Retina (tissue), 1 donor: ENCODE results near the gene RFFL.

Experiments
- DNase-seq: peaks from one replicate; pipeline ENCODE4 v3.0.0-alpha.2; 2016

The RFFL gene

GRCh38 chr17:35080536-35080935 is 17.0 kb upstream of the RFFL start:
- no peak for DNase-seq

DNA sequence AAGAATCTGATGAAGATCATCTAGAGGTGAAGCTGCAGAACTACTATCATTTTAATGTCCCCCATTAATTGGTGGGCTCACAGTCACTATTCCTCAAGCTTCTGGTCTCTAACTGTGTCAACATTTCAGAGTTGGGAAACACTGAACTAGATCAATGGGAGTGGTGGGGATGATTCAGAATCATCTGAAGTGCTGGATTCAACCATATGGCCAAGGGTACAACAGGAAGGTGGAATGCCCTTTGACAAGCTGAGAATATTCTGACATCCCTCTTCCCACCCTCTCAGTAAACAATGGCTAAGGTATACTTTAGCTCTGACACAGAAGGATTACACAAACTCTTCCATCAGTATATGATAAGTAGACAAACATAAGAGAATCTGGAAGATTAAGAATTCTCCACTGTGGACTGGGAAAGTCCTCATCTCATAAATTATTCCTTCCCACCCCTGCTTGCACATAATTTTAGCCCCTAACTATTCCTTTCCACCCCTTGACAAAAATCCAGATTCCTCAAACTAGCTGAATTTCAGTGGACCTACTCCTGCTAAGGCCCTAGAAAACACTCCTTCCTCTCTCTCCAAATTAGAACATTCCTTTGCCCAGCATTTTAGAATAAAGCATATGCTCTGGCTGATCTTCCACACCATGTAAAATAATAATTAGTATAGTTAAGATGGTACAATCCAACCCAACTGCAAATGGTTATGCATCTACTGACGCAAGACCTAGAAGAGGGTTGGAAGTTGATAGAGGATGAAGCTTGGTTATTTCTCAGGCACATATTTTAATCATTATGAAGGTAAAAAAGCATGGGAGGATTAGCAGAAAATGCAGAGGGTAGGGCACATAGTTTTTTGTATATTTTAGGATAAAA is 16.3 kb upstream of the RFFL start:
- DNase-seq, result no peak

DNA sequence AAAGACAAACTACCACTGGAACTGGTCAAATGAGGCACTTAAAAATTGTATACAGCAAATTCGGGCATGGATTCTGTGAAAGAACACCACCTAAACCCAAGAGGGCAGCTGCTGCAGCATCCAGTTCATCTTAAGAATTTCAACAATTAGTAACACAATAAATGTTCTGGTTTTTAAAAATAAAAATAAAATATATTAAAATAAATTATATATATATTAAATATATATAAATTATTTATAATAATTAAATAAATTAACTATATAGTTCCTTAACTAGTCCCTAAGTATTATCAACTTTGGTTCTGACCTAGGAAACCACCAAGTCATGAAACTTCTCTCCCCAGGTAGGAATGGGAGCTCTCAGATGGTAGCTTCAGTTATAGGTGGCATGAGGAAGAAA is 13.4 kb upstream of the RFFL start:
- no peak for DNase-seq

DNA sequence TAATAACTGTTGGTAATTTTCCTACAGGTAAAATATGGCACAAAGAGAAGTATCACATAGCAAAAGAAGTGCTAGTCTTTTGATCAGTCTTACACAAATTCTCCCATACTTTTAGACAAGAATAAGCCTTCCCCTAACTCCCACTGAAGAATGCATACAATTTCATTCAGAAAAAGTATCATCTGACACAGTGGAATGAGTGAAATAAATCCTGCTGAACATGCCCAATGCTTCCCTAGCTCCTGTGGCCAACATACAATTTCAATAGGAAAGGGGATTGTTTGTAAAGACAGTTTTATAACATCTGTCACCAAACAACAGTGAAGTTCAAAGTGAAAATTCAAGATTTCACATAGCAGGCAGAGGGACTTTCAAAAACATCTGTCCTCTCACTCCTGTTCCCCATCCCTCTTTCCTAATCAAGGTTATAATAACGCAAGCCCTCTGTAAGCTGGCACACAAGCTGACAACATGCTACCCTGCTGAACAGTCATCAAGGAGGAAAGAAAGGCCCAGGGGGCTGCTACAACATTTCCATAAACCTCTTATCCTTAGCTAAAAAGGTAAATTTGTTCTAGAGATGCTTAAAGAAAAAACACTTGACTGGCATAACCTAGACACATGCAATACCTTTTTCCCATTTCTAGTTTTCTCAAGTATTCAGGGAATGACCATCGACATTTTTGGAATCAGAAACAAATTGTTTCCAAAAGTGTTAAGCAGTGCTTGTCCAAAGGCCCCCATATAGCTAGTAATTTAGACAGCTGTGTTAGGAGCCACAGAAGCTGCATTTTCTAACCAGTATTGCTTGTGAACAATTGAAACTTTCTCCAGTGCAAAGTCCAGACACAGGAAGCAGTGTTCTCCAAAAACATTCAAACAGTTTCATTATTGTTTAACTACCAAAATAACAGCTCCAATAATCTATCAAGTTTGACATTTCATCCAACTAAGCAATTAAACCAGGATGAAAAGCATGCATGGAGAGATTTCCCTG is 11.5 kb upstream of the RFFL start:
- DNase-seq, result no peak

- no peak for DNase-seq
Measured at GRCh38 chr17:35073991-35074627, 10.6 kb upstream of the RFFL start.

DNA sequence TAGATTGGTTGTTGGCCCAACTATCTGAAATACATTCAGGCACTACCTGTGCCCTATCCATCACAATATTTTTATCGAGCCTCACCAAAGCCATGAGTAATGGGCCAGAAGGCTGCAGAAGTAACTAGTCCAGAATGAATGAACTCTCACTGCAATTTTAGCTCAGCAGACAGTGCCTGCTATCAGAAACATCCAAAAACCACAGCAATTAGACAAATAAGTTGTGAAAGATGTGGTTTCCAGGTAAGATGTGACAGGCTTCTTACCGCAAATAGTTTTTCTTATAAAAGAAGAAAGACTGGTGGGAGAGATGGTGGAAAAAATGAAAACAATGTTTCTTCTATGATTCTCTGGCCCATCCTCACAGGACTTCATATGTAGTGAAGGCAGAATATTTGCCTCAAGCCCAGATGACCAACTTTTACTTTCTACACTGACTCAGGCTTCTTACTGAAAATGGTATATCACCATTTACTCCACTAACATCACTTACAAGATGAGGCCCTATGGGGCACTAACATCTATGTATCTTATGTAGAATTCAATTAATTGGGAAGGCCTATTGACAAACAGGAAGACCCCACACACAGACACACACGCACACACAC is 9.8 kb upstream of the RFFL start:
- no peak for DNase-seq

GRCh38 chr17:35069311-35069710 is 5.8 kb upstream of the RFFL start:
- no peak for DNase-seq

DNA sequence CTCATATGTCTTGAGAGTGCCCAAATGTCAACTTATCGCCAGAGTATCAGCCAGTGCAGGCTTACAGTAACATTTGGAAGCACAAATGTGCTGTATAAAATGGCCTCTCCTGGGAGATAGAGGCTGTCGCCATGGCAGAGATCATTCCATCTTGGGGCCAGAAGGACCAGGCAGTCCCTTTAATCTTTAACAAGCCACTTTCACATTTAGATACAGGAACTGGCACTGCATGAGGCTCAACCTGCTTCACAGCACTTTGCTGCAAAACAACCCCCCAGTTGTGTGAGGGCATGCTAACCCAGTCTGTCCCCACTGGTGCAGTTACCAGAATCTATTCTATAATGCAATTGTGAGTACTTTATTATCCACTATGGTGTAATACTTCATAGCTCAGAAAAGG is 4.7 kb upstream of the RFFL start:
- no peak for DNase-seq

DNA sequence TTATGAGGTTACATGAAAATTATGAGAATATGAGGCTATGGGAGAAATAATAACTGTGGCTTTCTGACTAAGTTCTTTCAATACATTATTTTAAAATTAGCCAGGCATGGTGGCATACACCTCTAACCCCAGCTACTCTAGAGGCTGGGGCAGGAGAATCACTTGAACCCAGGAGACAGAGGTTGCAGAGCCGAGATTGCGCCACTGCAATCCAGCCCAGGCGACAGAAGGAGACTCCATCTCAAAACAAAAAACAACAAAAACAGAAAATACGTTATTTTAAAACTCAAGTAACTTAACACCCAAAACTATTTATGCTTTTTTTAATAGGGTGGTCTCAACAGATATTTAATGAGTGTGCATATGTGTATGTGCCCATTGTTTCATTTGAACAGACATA is 2.4 kb upstream of the RFFL start:
- no peak for DNase-seq

DNA sequence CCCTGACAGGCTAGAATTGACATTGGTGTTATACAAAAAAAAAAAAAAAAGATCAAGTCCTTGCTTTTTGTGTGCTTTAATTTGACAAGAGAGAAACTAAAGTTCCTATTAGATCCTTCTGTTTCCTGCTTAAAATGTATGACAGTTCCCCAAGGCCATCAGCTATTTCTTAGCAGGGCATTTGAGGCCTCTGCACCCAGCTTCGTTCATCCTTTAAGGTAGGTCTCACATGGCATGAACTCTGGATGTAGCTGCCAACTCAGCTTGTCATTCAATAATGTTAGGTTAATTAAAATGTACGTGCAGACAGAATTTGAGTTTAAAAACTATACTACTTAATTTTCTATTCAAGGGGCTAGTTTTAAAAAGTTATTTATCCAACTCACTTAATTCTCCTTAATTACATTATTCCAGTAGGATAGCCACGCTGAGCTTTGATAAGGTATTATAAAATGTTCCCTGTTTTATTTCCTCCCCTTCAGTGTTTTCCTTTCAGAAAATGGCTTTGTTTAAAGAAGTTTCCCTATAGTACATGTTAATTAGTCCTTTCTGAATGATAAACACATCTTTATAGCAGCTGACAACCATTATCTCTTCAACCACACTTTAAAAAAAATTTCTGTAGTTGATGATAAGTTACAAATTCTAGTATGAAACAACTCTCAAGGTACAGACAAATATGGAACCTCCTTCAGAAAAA is 1.2 kb upstream of the RFFL start:
- no peak for DNase-seq

DNA sequence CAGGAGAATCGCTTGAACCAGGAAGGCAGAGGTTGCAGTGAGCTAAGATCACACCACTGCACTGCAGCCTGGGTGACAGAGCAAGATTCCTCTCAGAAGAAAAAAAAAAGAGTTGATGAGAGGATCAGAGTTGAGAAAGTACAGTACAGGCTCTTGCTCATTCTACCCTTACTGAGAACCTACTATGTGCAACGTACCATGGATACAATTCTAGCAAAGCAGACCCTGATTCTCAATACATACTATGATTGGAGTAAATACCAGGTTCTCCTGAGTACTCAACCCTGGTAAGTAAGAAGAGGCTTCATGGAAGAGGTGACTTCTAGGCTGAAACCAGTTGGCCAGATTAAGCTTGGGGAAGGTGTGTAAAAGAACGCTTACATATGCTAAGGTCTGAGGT is 1.2 kb downstream of the RFFL start:
- DNase-seq, result no peak

DNA sequence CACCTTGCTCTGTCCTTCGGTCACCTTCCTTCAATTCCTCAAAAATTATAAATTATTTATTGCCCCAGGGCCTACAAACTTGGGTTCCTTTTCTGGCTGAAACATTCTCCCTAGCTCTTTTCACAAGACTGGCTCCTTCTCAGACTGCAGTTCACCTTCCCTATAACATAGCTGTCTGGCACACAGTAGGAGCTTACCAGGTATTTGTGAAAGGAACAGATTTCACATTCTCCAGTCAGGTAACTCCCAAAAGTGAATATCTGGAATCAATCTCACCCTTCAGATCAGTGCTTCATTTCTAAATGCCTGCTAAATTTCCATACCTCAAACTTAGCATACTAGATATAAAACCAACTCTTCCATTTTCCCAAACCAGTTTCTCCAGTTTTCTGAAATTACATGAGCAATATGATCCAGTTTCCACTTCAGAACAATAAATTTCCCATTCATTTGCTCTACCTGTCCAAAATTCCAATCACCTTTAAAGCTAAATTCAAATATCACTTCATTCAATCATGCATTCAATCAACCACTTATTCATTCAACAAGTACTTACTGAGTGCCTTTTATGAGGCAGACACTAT is 6.1 kb downstream of the RFFL start:
- DNase-seq, result no peak

DNA sequence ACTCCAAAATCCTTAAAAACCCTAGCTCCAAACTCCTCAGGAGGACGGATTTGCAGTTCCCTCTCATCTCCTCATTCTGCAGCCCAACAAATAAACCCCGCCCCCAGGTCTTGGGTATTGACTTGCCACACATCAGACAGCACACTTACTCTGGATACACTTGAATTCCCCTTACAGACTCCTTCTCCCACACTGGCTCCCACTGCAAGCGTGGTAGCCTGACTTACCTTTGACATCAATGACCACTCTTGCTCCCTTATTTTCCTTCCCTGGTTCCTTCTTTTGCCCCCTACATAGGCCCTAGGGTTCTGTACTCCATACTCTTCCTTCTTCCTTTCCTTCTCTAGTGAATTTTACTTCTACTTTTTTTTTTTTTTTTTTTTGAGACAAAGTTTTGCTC is 7.5 kb downstream of the RFFL start:
- DNase-seq, result no peak

- DNase-seq, result no peak
Measured at GRCh38 chr17:35053204-35053603, 10.3 kb downstream of the RFFL start.

- no peak for DNase-seq
Measured at GRCh38 chr17:35052780-35053179, 10.7 kb downstream of the RFFL start.

DNA sequence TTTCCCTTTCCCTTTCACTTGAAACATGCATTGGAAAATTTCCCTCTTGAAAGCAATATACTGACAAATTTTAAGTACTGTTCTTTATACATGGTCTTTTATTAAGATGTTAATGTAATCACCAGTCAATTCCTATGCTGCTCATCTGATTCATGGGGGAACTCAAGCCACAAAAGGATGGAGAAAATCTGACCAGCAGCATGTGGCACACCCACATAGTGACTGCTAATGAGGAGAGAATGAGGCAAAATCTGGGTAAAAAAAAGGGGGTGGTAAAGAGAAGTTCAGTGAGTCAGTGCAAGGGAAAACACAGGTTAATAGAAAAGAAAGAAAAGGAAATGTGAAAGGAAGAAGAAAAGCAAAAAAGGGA is 11.3 kb downstream of the RFFL start:
- no peak for DNase-seq

GRCh38 chr17:35051579-35052240 is 11.8 kb downstream of the RFFL start:
- DNase-seq, result no peak

GRCh38 chr17:35051183-35051578 is 12.3 kb downstream of the RFFL start:
- DNase-seq, result no peak

- no peak for DNase-seq
Measured at GRCh38 chr17:35050170-35050569, 13.3 kb downstream of the RFFL start.

- DNase-seq, result no peak
Measured at GRCh38 chr17:35048685-35049379, 14.7 kb downstream of the RFFL start.
